Testis (tissue), 3 donors: ENCODE results near the gene ILKAP. TPM values are rescaled to one million over a fixed set of nuclear protein-coding genes. Genes with fewer than 3 reads are reported as not detected.

ENCODE experiments used
- DNase-seq: peaks from one replicate; pipeline ENCODE4 v3.0.0-alpha.2; 2019
- H3K27ac ChIP-seq, 2 donors: fragments of 200-600 bp; sonication (generic); one replicate each; pipeline ENCODE4 v1.5.1; 2019
- H3K27me3 ChIP-seq: fragments of 200-600 bp; sonication (generic); one replicate; pipeline ENCODE4 v1.5.1; 2019
- H3K36me3 ChIP-seq: fragments of 200-600 bp; sonication (generic); one replicate; pipeline ENCODE4 v1.5.1; 2017; ENCODE audit warnings: low read depth; ENCODE audit errors: missing control alignments
- H3K4me1 ChIP-seq: fragments of 200-600 bp; sonication (generic); one replicate; pipeline ENCODE4 v1.5.1; 2019
- H3K4me3 ChIP-seq, 2 donors: fragments of 200-600 bp; sonication (generic); one replicate each; pipeline ENCODE4 v1.5.1; 2017 to 2019
- H3K9me3 ChIP-seq: fragments of 200-600 bp; sonication (generic); one replicate; pipeline ENCODE4 v1.5.1; 2017
- CTCF ChIP-seq, 3 experiments: fragments of 450-650 bp in 2 of 3; fragments of 200-600 bp in 1 of 3; sonication (generic) in 1 of 3; IDR thresholded peaks; one replicate each; pipeline ENCODE4 v1.5.1; 2016 to 2019; ENCODE audit warnings: antibody characterized with exemption in 3 of 3, mild to moderate bottlenecking in 2 of 3, moderate library complexity in 1 of 3
- POLR2A ChIP-seq: fragments of 450-650 bp; IDR thresholded peaks from one replicate; pipeline ENCODE4 v1.6.1; 2017; ENCODE audit warnings: antibody characterized with exemption, mild to moderate bottlenecking, moderate library complexity
- WGBS, 2 donors: methylation state at CpG; one replicate each; pipeline ENCODE4 v1.1.5; 2018; 5-methylcytosine and 5-hydroxymethylcytosine counted together
- intact Hi-C: fragments of 100-400 bp; cut with DNase I; formaldehyde crosslinking; loops from one replicate; pipeline ENCODE4 v1.15.1; 2023; ENCODE audit warnings: low total_unique reads
- polyA plus RNA-seq: library from polyadenylated mRNA; stranded (reverse); fragments of 350-450 nt; fragmentation: Illumina TruSeq; extraction: RNeasy Lipid Tissue Mini Kit (QIAGEN cat#74804); gene quantifications from one replicate; pipeline ENCODE4 v1.2.3, GENCODE V29; 2014; ENCODE audit warnings: low read depth, low replicate concordance; ENCODE audit not compliant: insufficient read depth
- total RNA-seq, 2 donors: library from RNA; depleted of rRNA; stranded (reverse); fragments of >200 nt; gene quantifications; one replicate each; pipeline ENCODE4 v1.2.3, GENCODE V29; 2016

The ILKAP gene
- total and polyA plus RNA-seq, 3 donors from 2014 or later, result 44.8 to 65.3 (median 59.8) TPM

GRCh38 chr2:238203973-238204683 is 633 bp upstream of the ILKAP start:
- no peak for DNase-seq
- WGBS, 2 donors, result 30 to 47% methylated on average over 18 of the region's 18 CpGs

GRCh38 chr2:238202326-238203093 is 985 bp downstream of the ILKAP start:
- intact Hi-C loops, result no loop called here
- Histone ChIP-seq H3K27me3 (no peaks in the 10 kb centered on the region), H3K4me1 (peaks cover 18% of the 10 kb centered on the region), H3K27ac (peak overlapping the region in 1 of 2 donors; percentile 93), H3K36me3 (no peaks in the 10 kb centered on the region), H3K4me3 (peak overlapping the region; percentile 70 to 97), H3K9me3 (no peaks in the 10 kb centered on the region)
- no peak for DNase-seq
- TF ChIP-seq CTCF (IDR thresholded peaks at IDR 0.05) (no peak), POLR2A (no peak)
- WGBS, 2 donors, result 5 to 8% methylated on average over 24 to 27 of the region's 27 CpGs

More at GRCh38 chr2:238203973-238204683, 633 bp upstream of the ILKAP start:
- intact Hi-C loops, result no loop called here
- TF ChIP-seq POLR2A (no peak), CTCF (IDR thresholded peaks at IDR 0.05) (no peak)
- Histone ChIP-seq H3K27ac (peak overlapping the region in 1 of 2 donors; percentile 93), H3K4me3 (peak overlapping the region; percentile 70 to 97), H3K4me1 (peaks cover 18% of the 10 kb centered on the region), H3K36me3 (no peaks in the 10 kb centered on the region), H3K9me3 (no peaks in the 10 kb centered on the region), H3K27me3 (no peaks in the 10 kb centered on the region)

GRCh38 chr2:238190445-238190844 is 13.1 kb downstream of the ILKAP start:
- Histone ChIP-seq H3K27ac (no peak overlapping the region), H3K4me1 (no peaks in the 10 kb centered on the region), H3K9me3 (no peaks in the 10 kb centered on the region), H3K27me3 (no peaks in the 10 kb centered on the region), H3K36me3 (no peaks in the 10 kb centered on the region), H3K4me3 (no peak overlapping the region)
- 93 to 96% methylated on average over 2 of the region's 2 CpGs for WGBS, 2 donors
- no peak for TF ChIP-seq CTCF (IDR thresholded peaks at IDR 0.05)
- no peak for TF ChIP-seq POLR2A
- DNase-seq, result no peak
- intact Hi-C loops, result no loop called here

GRCh38 chr2:238187618-238188548 is 15.6 kb downstream of the ILKAP start:
- intact Hi-C loops, result no loop called here
- no peak for DNase-seq
- Histone ChIP-seq H3K4me3 (no peak overlapping the region), H3K9me3 (no peaks in the 10 kb centered on the region), H3K36me3 (no peaks in the 10 kb centered on the region), H3K27me3 (no peaks in the 10 kb centered on the region), H3K4me1 (no peaks in the 10 kb centered on the region), H3K27ac (no peak overlapping the region)
- WGBS, 2 donors, result 90 to 93% methylated on average over 17 of the region's 17 CpGs
- TF ChIP-seq CTCF (IDR thresholded peaks at IDR 0.05), result no peak
- no peak for TF ChIP-seq POLR2A
